ENCODE data around the gene HCN1.

HCN1 gene

DNA sequence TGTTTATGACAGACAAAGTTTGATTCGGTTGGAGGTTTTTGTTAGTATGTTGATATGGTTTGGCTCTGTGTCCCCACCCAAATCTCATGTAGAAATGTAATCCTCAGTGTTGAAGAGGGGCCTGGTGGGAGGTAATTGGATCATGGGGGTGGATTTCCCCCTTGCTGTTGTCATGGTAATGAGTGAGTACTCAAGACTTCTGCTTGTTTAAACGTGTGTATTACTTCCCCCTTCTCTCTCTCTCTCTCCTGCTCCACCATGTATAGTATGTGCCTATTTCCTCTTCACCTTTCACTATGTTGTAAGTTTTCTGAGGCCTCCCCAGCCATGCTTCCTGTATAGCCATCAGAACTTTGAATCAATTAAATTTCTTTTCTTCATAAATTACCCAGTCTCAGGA, 415.1 kb downstream of the HCN1 start:
- Histone ChIP-seq H3K27me3 (no peaks in the 10 kb centered on the region), H3K27ac (no peak overlapping the region), H3K9me3 (no peaks in the 10 kb centered on the region), H3K4me1 (ENCODE audit: control insufficient read depth in 1 of 2, insufficient read depth in 1 of 2, low read depth in 1 of 2, low read length in 1 of 2) (no peaks in the 10 kb centered on the region), H3K36me3 (no peaks in the 10 kb centered on the region), H3K4me3 (ENCODE audit: low read depth in 1 of 2, low read length in 1 of 2) (no peak overlapping the region)
- TF ChIP-seq, protein P1, sequence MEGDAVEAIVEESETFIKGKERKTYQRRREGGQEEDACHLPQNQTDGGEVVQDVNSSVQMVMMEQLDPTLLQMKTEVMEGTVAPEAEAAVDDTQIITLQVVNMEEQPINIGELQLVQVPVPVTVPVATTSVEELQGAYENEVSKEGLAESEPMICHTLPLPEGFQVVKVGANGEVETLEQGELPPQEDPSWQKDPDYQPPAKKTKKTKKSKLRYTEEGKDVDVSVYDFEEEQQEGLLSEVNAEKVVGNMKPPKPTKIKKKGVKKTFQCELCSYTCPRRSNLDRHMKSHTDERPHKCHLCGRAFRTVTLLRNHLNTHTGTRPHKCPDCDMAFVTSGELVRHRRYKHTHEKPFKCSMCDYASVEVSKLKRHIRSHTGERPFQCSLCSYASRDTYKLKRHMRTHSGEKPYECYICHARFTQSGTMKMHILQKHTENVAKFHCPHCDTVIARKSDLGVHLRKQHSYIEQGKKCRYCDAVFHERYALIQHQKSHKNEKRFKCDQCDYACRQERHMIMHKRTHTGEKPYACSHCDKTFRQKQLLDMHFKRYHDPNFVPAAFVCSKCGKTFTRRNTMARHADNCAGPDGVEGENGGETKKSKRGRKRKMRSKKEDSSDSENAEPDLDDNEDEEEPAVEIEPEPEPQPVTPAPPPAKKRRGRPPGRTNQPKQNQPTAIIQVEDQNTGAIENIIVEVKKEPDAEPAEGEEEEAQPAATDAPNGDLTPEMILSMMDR (IDR thresholded peaks at IDR 0.05) = no peak

DNA sequence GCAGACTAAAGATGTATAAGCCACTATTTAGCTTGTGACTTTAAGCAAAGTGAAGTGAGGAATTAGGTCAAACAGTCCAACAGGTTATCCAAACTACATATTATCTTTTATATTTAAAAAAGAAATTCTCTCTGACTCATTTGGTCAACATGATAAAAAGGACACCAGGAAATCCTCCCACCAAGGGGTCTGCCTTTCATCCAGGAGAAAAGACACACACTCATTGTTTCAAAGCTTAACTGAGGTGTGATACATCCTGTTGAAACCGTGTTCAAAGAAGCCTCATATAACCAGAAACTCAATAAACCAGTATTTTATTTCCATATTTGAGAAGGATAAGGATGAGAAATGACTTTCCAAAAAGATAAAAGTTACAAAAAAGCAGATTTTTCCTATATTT, 417.1 kb downstream of the HCN1 start:
- Histone ChIP-seq H3K4me1 (ENCODE audit: control insufficient read depth in 1 of 2, insufficient read depth in 1 of 2, low read depth in 1 of 2, low read length in 1 of 2) (no peaks in the 10 kb centered on the region), H3K9me3 (no peaks in the 10 kb centered on the region), H3K27me3 (no peaks in the 10 kb centered on the region), H3K27ac (no peak overlapping the region), H3K36me3 (no peaks in the 10 kb centered on the region), H3K4me3 (ENCODE audit: low read depth in 1 of 2, low read length in 1 of 2) (no peak overlapping the region)
- TF ChIP-seq, protein P1 (IDR thresholded peaks at IDR 0.05) = no peak

DNA sequence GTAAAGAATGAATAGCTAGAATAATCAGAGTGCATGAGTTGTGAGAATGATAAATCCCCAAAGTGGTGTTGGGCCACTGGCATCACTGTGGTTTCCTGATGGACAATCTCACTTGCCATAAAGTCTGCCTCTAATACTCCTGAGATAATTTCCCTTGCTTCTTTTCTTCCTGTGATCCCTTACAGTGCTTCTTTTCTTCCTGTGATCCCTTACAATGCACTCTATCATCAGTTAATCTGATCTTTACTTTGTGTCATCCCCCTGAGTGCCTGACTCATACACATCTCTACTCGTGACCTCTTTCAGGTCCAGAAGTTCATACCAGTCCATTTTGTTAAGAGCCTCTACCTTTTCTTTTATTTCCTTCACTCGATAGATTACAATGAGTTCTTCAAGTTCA, 418.3 kb downstream of the HCN1 start:
- H3K27me3 ChIP-seq = no peaks in the 10 kb centered on the region
- no peak overlapping the region for H3K4me3 ChIP-seq (ENCODE audit: low read depth in 1 of 2, low read length in 1 of 2)
- no peaks in the 10 kb centered on the region for H3K4me1 ChIP-seq (ENCODE audit: control insufficient read depth in 1 of 2, insufficient read depth in 1 of 2, low read depth in 1 of 2, low read length in 1 of 2)
- TF ChIP-seq, protein P1 (IDR thresholded peaks at IDR 0.05) = no peak
- H3K36me3 ChIP-seq = no peaks in the 10 kb centered on the region
- H3K27ac ChIP-seq = no peak overlapping the region
- no peaks in the 10 kb centered on the region for H3K9me3 ChIP-seq

DNA sequence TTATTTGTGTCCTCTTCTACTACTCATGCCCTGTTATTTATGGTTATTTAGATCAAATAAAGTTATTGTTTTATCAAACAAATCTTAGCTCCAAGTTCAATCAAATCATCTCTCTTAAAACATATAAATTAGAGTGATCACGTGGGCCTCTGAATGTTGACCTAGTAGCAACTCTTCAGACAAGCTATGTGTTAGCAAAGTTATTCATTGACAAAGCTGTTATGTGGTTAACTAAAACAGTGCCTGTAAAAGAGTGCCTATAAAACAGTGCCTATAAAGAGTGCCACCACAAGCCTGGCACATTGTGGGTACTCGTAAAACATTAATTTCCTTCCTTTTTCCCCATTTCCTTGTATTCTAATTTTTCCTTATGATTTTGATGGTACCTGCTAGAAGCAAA, 421.9 kb downstream of the HCN1 start:
- TF ChIP-seq, protein P1 (IDR thresholded peaks at IDR 0.05) = no peak
- H3K36me3 ChIP-seq = no peaks in the 10 kb centered on the region
- H3K4me3 ChIP-seq (ENCODE audit: low read depth in 1 of 2, low read length in 1 of 2) = no peak overlapping the region
- H3K27ac ChIP-seq = no peak overlapping the region
- no peaks in the 10 kb centered on the region for H3K4me1 ChIP-seq (ENCODE audit: control insufficient read depth in 1 of 2, insufficient read depth in 1 of 2, low read depth in 1 of 2, low read length in 1 of 2)
- no peaks in the 10 kb centered on the region for H3K27me3 ChIP-seq
- no peaks in the 10 kb centered on the region for H3K9me3 ChIP-seq

DNA sequence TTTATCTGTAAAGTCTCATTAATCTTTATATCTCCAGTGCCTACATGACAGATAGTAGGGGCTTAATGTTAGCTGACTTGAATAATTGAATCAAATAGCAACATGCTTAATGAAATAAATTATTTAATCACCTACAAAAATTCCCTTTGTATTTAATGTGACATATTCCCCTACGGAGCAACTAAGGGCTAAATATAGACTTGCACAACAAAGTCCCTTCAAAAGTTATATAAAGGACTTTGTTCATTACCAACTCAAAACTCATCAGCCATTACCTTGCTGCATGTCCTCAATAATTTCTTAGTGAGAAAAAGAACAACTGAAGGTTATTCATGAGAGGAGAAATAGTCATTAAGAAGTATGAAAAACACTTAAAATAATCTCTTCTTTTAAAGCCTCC, 424.6 kb downstream of the HCN1 start:
- H3K4me3 ChIP-seq (ENCODE audit: low read depth in 1 of 2, low read length in 1 of 2) = no peak overlapping the region
- H3K36me3 ChIP-seq = no peaks in the 10 kb centered on the region
- no peaks in the 10 kb centered on the region for H3K4me1 ChIP-seq (ENCODE audit: control insufficient read depth in 1 of 2, insufficient read depth in 1 of 2, low read depth in 1 of 2, low read length in 1 of 2)
- no peaks in the 10 kb centered on the region for H3K27me3 ChIP-seq
- H3K9me3 ChIP-seq = no peaks in the 10 kb centered on the region
- TF ChIP-seq, protein P1 (IDR thresholded peaks at IDR 0.05) = no peak
- H3K27ac ChIP-seq = no peak overlapping the region

DNA sequence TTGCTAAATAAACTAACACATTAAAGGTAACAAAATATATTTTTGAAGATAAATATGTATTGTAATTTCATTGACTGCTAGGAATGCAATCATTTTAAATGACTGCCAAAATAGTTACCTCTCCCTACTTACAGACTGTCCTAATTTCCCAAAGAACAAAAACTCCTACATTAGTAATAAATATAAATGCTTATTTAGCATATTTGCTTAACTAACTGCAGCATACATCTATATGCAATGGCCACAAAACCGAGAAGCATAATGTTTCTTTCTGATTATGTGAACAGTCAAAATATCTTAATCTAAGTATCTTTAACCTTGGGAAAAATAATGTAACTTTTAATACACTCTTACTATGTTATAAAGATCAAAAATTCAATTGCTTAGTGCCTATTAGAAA, 431.7 kb downstream of the HCN1 start:
- Histone ChIP-seq H3K4me3 (ENCODE audit: low read depth in 1 of 2, low read length in 1 of 2) (no peak overlapping the region), H3K27ac (no peak overlapping the region), H3K9me3 (no peaks in the 10 kb centered on the region), H3K36me3 (no peaks in the 10 kb centered on the region), H3K27me3 (no peaks in the 10 kb centered on the region), H3K4me1 (ENCODE audit: control insufficient read depth in 1 of 2, insufficient read depth in 1 of 2, low read depth in 1 of 2, low read length in 1 of 2) (no peaks in the 10 kb centered on the region)
- TF ChIP-seq, protein P1 (IDR thresholded peaks at IDR 0.05) = no peak
